BE2C (cell line): ENCODE results near the gene DYNC2LI1.

Source experiments
- DNase-seq: peaks from one replicate; pipeline ENCODE4 v3.0.0-alpha.2; 2020
- H3K27me3 ChIP-seq: fragments of 250-450 bp; sonication (Bioruptor Pico); 2 replicates; pipeline ENCODE4 v1.5.1; 2020; ENCODE audit warnings: mild to moderate bottlenecking
- H3K36me3 ChIP-seq: fragments of 250-450 bp; sonication (Bioruptor Pico); 2 replicates; pipeline ENCODE4 v1.5.1; 2020; ENCODE audit warnings: mild to moderate bottlenecking
- H3K4me1 ChIP-seq: fragments of 250-450 bp; sonication (Bioruptor Pico); 2 replicates; pipeline ENCODE4 v1.5.1; 2020
- H3K4me3 ChIP-seq: 2 replicates; pipeline ENCODE4 v1.5.1; 2011; ENCODE audit warnings: low read depth, low read length
- H3K9me3 ChIP-seq: fragments of 250-450 bp; sonication (Bioruptor Pico); 2 replicates; pipeline ENCODE4 v1.5.1; 2020
- TF ChIP-seq, protein P1 (sequence below): IDR thresholded peaks from 2 replicates; pipeline ENCODE4 v1.5.1; 2012; ENCODE audit warnings: mild to moderate bottlenecking, low read depth, low read length

Gene DYNC2LI1

DNA sequence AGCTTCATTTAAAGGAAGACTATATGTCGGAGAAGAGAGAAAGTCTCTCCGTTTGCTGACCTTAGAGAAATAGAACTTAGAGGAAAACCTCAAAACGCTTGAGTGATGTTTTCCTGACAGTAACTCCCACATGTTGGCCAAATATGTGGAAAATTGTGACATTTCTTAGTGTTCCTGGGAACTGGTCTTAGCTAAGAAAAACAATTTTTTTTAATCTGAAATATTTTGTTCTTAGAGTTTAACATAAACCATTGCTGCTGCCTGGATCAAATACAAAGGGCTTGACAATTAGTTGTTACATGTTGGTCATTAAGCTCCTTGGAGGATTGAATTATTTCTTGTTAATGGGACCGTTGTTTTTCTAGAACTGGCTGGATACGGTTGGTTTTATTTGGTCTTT lies 16.3 kb downstream of the DYNC2LI1 start:
- Histone ChIP-seq H3K36me3 (no peaks in the 10 kb centered on the region), H3K27me3 (no peaks in the 10 kb centered on the region), H3K9me3 (no peaks in the 10 kb centered on the region), H3K4me1 (no peaks in the 10 kb centered on the region), H3K4me3 (no peak overlapping the region)
- TF ChIP-seq, protein P1, sequence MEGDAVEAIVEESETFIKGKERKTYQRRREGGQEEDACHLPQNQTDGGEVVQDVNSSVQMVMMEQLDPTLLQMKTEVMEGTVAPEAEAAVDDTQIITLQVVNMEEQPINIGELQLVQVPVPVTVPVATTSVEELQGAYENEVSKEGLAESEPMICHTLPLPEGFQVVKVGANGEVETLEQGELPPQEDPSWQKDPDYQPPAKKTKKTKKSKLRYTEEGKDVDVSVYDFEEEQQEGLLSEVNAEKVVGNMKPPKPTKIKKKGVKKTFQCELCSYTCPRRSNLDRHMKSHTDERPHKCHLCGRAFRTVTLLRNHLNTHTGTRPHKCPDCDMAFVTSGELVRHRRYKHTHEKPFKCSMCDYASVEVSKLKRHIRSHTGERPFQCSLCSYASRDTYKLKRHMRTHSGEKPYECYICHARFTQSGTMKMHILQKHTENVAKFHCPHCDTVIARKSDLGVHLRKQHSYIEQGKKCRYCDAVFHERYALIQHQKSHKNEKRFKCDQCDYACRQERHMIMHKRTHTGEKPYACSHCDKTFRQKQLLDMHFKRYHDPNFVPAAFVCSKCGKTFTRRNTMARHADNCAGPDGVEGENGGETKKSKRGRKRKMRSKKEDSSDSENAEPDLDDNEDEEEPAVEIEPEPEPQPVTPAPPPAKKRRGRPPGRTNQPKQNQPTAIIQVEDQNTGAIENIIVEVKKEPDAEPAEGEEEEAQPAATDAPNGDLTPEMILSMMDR = no peak
- no peak for DNase-seq

DNA sequence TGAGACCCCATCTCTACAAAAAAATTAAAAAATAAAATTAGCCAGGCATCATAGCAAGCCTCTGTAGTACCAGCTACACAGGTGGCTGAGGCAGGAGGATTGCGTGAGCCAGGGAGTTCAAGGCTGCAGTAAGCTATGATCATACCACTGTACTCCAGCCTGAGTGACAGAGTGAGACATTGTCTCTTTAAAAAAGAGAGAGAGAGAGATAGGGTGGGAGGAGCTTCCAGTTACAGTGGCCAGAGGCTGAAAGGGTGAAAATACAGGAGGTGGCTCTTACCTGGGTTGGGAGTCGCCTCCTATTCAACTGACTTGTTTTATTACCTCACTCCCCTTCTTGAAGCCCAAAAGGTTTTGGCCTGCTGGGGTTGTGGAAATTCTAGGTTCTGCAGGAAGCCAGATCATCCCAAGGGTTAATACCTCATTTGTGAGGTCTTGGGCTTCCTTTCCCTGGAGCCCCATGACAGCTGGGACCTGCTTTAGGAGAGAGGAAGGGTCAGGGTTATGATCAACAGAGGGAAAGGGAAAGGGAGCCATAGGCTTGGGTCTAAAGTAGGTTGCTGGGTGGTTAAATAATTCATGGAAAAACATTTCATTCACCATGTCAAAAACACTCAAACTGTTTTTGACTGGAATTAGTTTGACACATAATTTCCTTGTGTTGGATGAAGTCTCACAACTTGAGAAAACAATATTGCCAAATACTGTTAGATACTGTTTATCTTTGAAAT lies 17.4 kb downstream of the DYNC2LI1 start:
- H3K9me3 ChIP-seq = no peaks in the 10 kb centered on the region
- H3K27me3 ChIP-seq = no peaks in the 10 kb centered on the region
- DNase-seq = no peak
- H3K36me3 ChIP-seq = no peaks in the 10 kb centered on the region
- no peak overlapping the region for H3K4me3 ChIP-seq
- TF ChIP-seq, protein P1 = no peak
- H3K4me1 ChIP-seq = no peaks in the 10 kb centered on the region

DNA sequence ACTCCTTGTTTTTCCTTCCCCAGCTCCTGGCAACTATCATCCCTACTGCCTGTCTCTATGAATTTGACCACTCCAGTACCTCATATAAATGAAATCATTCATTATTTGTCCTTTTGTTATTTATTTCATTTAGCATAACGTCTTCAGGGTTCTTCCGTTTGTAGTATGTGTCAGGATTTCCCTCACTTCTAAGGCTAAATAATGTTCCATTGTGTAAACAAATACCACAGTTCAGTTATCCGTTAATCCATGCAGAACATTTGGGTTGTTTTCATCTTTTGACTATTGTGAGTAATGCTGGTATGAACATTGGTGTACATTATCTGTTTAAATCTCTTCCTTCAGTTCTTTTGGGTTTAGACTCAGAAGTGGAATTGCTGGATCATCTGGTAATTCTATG lies 18.8 kb downstream of the DYNC2LI1 start:
- H3K4me3 ChIP-seq = no peak overlapping the region
- H3K4me1 ChIP-seq = no peaks in the 10 kb centered on the region
- no peaks in the 10 kb centered on the region for H3K36me3 ChIP-seq
- no peak for DNase-seq
- H3K27me3 ChIP-seq = no peaks in the 10 kb centered on the region
- H3K9me3 ChIP-seq = no peaks in the 10 kb centered on the region
- TF ChIP-seq, protein P1 = no peak

DNA sequence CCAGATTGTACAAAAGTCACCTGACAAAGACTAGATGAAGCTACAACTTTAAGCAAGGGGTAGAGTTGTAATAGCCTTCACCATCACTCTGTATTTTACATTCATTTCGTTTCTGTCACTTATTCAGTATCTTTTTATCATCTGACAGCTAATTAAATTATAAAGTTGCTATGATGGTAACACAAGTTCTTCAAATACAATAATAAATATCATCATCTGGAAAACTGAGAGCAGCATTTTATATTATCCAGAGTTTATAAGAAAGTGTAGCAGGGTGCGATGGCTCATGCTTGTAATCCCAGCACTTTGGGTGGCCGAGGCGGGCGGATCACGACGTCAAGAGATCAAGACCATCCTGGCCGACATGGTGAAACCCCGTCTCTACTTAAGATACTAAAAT lies 21.1 kb downstream of the DYNC2LI1 start:
- H3K36me3 ChIP-seq = no peaks in the 10 kb centered on the region
- H3K27me3 ChIP-seq = no peaks in the 10 kb centered on the region
- no peaks in the 10 kb centered on the region for H3K9me3 ChIP-seq
- TF ChIP-seq, protein P1 = no peak
- no peak for DNase-seq
- H3K4me1 ChIP-seq = no peaks in the 10 kb centered on the region
- H3K4me3 ChIP-seq = no peak overlapping the region

DNA sequence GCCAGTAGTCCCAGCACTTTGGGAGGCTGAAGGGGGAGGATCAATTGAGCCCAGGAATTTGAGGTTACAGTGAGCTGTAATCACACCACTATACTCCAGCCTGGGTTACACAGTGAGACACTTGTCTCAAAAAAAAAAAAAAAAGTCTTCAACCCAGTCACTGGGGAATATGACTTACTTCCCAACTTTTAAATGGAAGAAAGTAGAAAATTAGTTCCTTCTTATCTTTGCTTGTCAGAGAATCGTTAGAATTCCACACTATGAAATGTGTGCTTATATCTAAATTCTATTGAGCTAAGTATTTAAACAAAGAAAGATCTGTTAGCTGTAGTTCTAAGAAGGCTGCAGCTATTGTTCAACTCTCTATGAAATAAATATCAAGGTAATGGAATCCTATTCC lies 22.4 kb downstream of the DYNC2LI1 start:
- Histone ChIP-seq H3K9me3 (no peaks in the 10 kb centered on the region), H3K4me1 (no peaks in the 10 kb centered on the region), H3K4me3 (no peak overlapping the region), H3K36me3 (no peaks in the 10 kb centered on the region), H3K27me3 (no peaks in the 10 kb centered on the region)
- TF ChIP-seq, protein P1 = no peak
- DNase-seq = no peak

DNA sequence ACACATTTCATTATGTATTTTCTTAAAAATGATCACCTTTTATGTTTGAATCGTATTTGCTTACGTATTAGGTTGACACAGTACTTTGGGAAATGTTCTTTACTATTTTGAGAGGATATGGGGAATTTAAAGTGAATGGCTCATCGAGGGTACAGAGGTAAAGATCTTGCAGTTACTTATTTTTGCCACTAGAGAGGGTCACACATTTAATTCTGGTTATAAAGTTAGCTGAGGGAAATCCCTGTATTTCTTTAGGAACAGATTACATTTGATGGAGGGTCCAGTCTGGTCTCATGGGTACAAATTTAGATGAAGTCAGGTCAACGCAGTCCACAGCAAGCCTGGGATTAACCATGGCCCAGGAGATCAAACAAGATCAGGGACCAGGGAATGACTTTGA lies 24.5 kb downstream of the DYNC2LI1 start:
- no peak for DNase-seq

More for the DNA sequence above, 24.5 kb downstream of the DYNC2LI1 start:
- no peaks in the 10 kb centered on the region for H3K36me3 ChIP-seq
- H3K9me3 ChIP-seq = no peaks in the 10 kb centered on the region
- H3K4me3 ChIP-seq = no peak overlapping the region
- TF ChIP-seq, protein P1 = peak; percentile 38
- H3K4me1 ChIP-seq = no peaks in the 10 kb centered on the region
- no peaks in the 10 kb centered on the region for H3K27me3 ChIP-seq
